HepG2 (cell line): Measurements from ENCODE around the gene QSOX1. TPM values are rescaled to one million over a fixed set of nuclear protein-coding genes. Genes with fewer than 3 reads are reported as not detected.

Source experiments
- ATAC-seq: fragments of 200-7000 bp; cut with Tn5 transposase; 3 replicates; pipeline ENCODE4 v1.9.1; 2020; ENCODE audit warnings: mild to moderate bottlenecking, moderate library complexity
- BruUV-seq: library from RNA; stranded (reverse); fragments of 400-500 nt; replicated peaks from 2 replicates; lab custom pipeline; 2021; lab: Mats Ljungman, UMichigan
- CTCF ChIA-PET: fragments of 300-600 bp; formaldehyde crosslinking; extraction: SDS; loops from one replicate; lab custom pipeline; 2021; ENCODE audit warnings: low total read pairs, inconsistent platforms, low intra/inter-chr PET ratio; lab: Yijun Ruan, JAX
- POLR2A ChIA-PET: fragments of 350-600 bp; sonication (Branson Sonifier 250); formaldehyde crosslinking; loops from one replicate; lab custom pipeline; 2020; ENCODE audit warnings: antibody characterized with exemption, inconsistent platforms; lab: Yijun Ruan, JAX
- DNase-seq: peaks from one replicate; pipeline ENCODE4 v3.0.0-alpha.2; 2015; ENCODE audit warnings: low spot score
- FAIRE-seq: peaks from 3 replicates; lab custom pipeline; 2011; peaks lifted over from hg19 to GRCh38; lab: Jason Lieb, UNC
- H2AFZ ChIP-seq: one replicate; pipeline ENCODE4 v1.6.1; 2011; ENCODE audit warnings: low read length, inconsistent platforms
- H3K27ac ChIP-seq: fragments of 300-600 bp; 3 replicates; pipeline ENCODE4 v1.8.0; 2011; ENCODE audit warnings: mixed run types, mild to moderate bottlenecking, mixed read lengths, low read length, inconsistent platforms; ENCODE audit not compliant: insufficient read depth; ENCODE audit errors: extremely low read length
- H3K27me3 ChIP-seq, 2 experiments: fragments of 200-600 bp in 1 of 2; 2 replicates in 1 of 2; 3 replicates in 1 of 2; pipeline versions ENCODE4 v1.6.0 to v1.8.0; 2011; ENCODE audit warnings: low read length in 2 of 2, mild to moderate bottlenecking in 2 of 2, moderate library complexity in 2 of 2, inconsistent platforms in 1 of 2; ENCODE audit not compliant: insufficient read depth in 2 of 2, control insufficient read depth in 1 of 2
- H3K36me3 ChIP-seq, 2 experiments: fragments of 200-600 bp in 1 of 2; replicated peaks in 1 of 2; 2 replicates in 1 of 2; 3 replicates in 1 of 2; pipeline versions ENCODE4 v1.5.1 to v1.8.0; 2011; ENCODE audit warnings: low read length in 2 of 2, inconsistent platforms in 1 of 2; ENCODE audit not compliant: insufficient read depth in 2 of 2, control insufficient read depth in 1 of 2
- H3K4me1 ChIP-seq: 2 replicates; pipeline ENCODE4 v1.5.1; 2012; ENCODE audit warnings: low read length, inconsistent platforms; ENCODE audit not compliant: insufficient read depth
- H3K4me2 ChIP-seq: 2 replicates; pipeline ENCODE4 v1.6.0; 2011; ENCODE audit warnings: low read depth, low read length, inconsistent platforms
- H3K4me3 ChIP-seq, 3 experiments: fragments of 200-600 bp in 1 of 3; sonication (generic), shearing (Covaris generic) in 1 of 3; replicated peaks in 1 of 3; 2 replicates each; pipeline ENCODE4 v1.5.1; 2011 to 2016; ENCODE audit warnings: low read length in 3 of 3, inconsistent platforms in 2 of 3, low read depth in 2 of 3, mild to moderate bottlenecking in 2 of 3, control low read depth in 1 of 3, mixed read lengths in 1 of 3; ENCODE audit not compliant: insufficient read depth in 1 of 3
- H3K79me2 ChIP-seq: one replicate; pipeline ENCODE4 v1.6.1; 2011; ENCODE audit warnings: low read length, inconsistent platforms; ENCODE audit not compliant: insufficient read depth
- H3K9ac ChIP-seq: 2 replicates; pipeline ENCODE4 v1.6.0; 2011; ENCODE audit warnings: mild to moderate bottlenecking, low read depth, low read length, inconsistent platforms; ENCODE audit not compliant: insufficient read depth
- H3K9me3 ChIP-seq: 2 replicates; pipeline ENCODE4 v1.5.1; 2012; ENCODE audit warnings: mild to moderate bottlenecking, low read length
- H4K20me1 ChIP-seq: 2 replicates; pipeline ENCODE4 v1.6.0; 2011; ENCODE audit warnings: inconsistent platforms, mild to moderate bottlenecking, low read length, moderate library complexity; ENCODE audit not compliant: insufficient read depth
- CC2D1A ChIP-seq: sonication (generic); formaldehyde crosslinking; IDR thresholded peaks from 2 replicates; pipeline ENCODE4 v1.8.1; 2023; ENCODE audit warnings: mild to moderate bottlenecking, missing genetic modification reagents
- DR1 ChIP-seq: sonication (generic); formaldehyde crosslinking; IDR thresholded peaks from 2 replicates; pipeline ENCODE4 v1.8.0; 2021; ENCODE audit warnings: mild to moderate bottlenecking, missing genetic modification reagents, inconsistent platforms
- MTF1 ChIP-seq: sonication (generic); formaldehyde crosslinking; IDR thresholded peaks from 2 replicates; pipeline ENCODE4 v1.5.0; 2020; ENCODE audit warnings: missing genetic modification reagents
- NCOA1 ChIP-seq: sonication (generic); formaldehyde crosslinking; IDR thresholded peaks from 2 replicates; pipeline ENCODE4 v1.9.0; 2021; ENCODE audit warnings: missing genetic modification reagents
- NR2F2 ChIP-seq: IDR thresholded peaks from 2 replicates; pipeline ENCODE4 v1.6.1; 2012; ENCODE audit warnings: low read depth, inconsistent platforms, borderline replicate concordance
- RARG ChIP-seq: sonication (generic); formaldehyde crosslinking; IDR thresholded peaks from 2 replicates; pipeline ENCODE4 v1.4.0; 2020; ENCODE audit warnings: low read depth, mild to moderate bottlenecking, missing genetic modification reagents
- RXRA ChIP-seq: sonication (generic); formaldehyde crosslinking; IDR thresholded peaks from 2 replicates; pipeline ENCODE4 v1.5.1; 2020; ENCODE audit warnings: missing genetic modification reagents
- SALL2 ChIP-seq: sonication (generic); formaldehyde crosslinking; IDR thresholded peaks from 2 replicates; pipeline ENCODE4 v1.8.1; 2023; ENCODE audit warnings: mild to moderate bottlenecking, missing genetic modification reagents, inconsistent platforms
- TBP ChIP-seq: sonication (generic); formaldehyde crosslinking; IDR thresholded peaks from 2 replicates; pipeline ENCODE4 v1.5.0; 2020; ENCODE audit warnings: missing genetic modification reagents
- TIGD3 ChIP-seq: sonication (generic); formaldehyde crosslinking; IDR thresholded peaks from 2 replicates; pipeline ENCODE4 v1.5.1; 2020; ENCODE audit warnings: mild to moderate bottlenecking, missing genetic modification reagents, borderline replicate concordance
- ZNF280D ChIP-seq: sonication (generic); formaldehyde crosslinking; IDR thresholded peaks from 2 replicates; pipeline ENCODE4 v1.5.1; 2020; ENCODE audit warnings: mild to moderate bottlenecking, missing genetic modification reagents
- ZNF501 ChIP-seq: sonication (generic); formaldehyde crosslinking; IDR thresholded peaks from 2 replicates; pipeline ENCODE4 v1.5.1; 2020; ENCODE audit warnings: mild to moderate bottlenecking, moderate library complexity, missing genetic modification reagents
- ZSCAN20 ChIP-seq: sonication (generic); formaldehyde crosslinking; IDR thresholded peaks from 2 replicates; pipeline ENCODE4 v1.4.0; 2020; ENCODE audit warnings: missing genetic modification reagents, mild to moderate bottlenecking, borderline replicate concordance
- WGBS: methylation state at CpG from one replicate; pipeline ENCODE4 v1.1.6; 2017; ENCODE audit warnings: low lambda C conversion rate; 5-methylcytosine and 5-hydroxymethylcytosine counted together
- in situ Hi-C: cut with HindIII; loops from 2 replicates; pipeline ENCODE4 v1.10.0; 2017; ENCODE audit warnings: low pct_unique_long_range_greater_than_20kb; ENCODE audit not compliant: extremely low pct_ligation_motif_present
- intact Hi-C: fragments of 100-400 bp; cut with micrococcal nuclease; formaldehyde crosslinking; loops from one replicate; pipeline ENCODE4 v1.10.0; 2022; ENCODE audit not compliant: unreplicated experiment
- polyA plus RNA-seq, 8 experiments: library from polyadenylated mRNA; depleted of rRNA in 3 of 8; stranded (reverse) in 7 of 8; unstranded in 1 of 8; fragments of >200 nt; fragmentation: Illumina TruSeq in 4 of 8; extraction: Trizol in 4 of 8; gene quantifications; 2 replicates each; pipeline versions ENCODE4 v1.2.1 to v1.2.3, GENCODE V29; 2011 to 2016; ENCODE audit warnings: low read depth in 4 of 8, missing spikeins in 1 of 8, mixed read lengths in 1 of 8; ENCODE audit not compliant: insufficient read depth in 1 of 8
- total RNA-seq, 5 experiments: library from RNA; depleted of rRNA; stranded (reverse); fragments of >200 nt; fragmentation: Illumina TruSeq; extraction: Trizol; gene quantifications; 2 replicates each; pipeline ENCODE4 v1.2.3, GENCODE V29; 2016; ENCODE audit warnings: low read depth in 1 of 5

QSOX1 gene
- total and polyA plus RNA-seq, 2 of the 13 experiments (the other 11 are each of a cell fraction or from before 2014, with no cell fraction given), result 6.8 to 40.2 TPM

GRCh38 chr1:180215856-180216625, 61.4 kb downstream of the QSOX1 start:
- Histone ChIP-seq H4K20me1 (no peaks in the 10 kb centered on the region), H3K4me3 (no peak overlapping the region), H3K27me3 (peaks cover 3 to 43% of the 10 kb centered on the region in 2 experiments; a peak in 4 of 5 replicates), H2AFZ (no peak overlapping the region), H3K36me3 (no peaks in the 10 kb centered on the region), H3K79me2 (no peaks in the 10 kb centered on the region), H3K9me3 (no peaks in the 10 kb centered on the region), H3K4me1 (no peaks in the 10 kb centered on the region), H3K4me2 (no peak overlapping the region), H3K9ac (no peak overlapping the region), H3K27ac (no peak overlapping the region)
- no TSS peak for BruUV-seq
- CTCF ChIA-PET, result no interaction called here
- no peak for DNase-seq
- in situ Hi-C loops, result no loop called here
- FAIRE-seq, result no peak
- intact Hi-C loops, result no loop called here
- POLR2A ChIA-PET, result no interaction called here
- 48% methylated on average over 15 of the region's 22 CpGs for WGBS
- TF ChIP-seq TIGD3 (CRISPR knock-in tag) (no peak), MTF1 (CRISPR knock-in tag) (no peak), RXRA (CRISPR knock-in tag) (no peak), TBP (CRISPR knock-in tag) (no peak), NCOA1 (CRISPR knock-in tag) (no peak), CC2D1A (CRISPR knock-in tag) (no peak)
- ATAC-seq, result no peak; the same call in 2 of the 3 replicates

- in situ Hi-C loops (no loop called here), intact Hi-C loops (no loop called here)
- H3K79me2 ChIP-seq, result no peaks in the 10 kb centered on the region
- H3K9me3 ChIP-seq, result no peaks in the 10 kb centered on the region
- POLR2A ChIA-PET, result no interaction called here
- H4K20me1 ChIP-seq, result no peaks in the 10 kb centered on the region
- TF ChIP-seq ZNF501 (CRISPR knock-in tag) (no peak), ZNF280D (no peak), ZSCAN20 (CRISPR knock-in tag) (no peak), DR1 (no peak), SALL2 (CRISPR knock-in tag) (no peak), NR2F2 (no peak), RARG (CRISPR knock-in tag) (no peak)
- DNase-seq, result no peak
- no peak overlapping the region for H2AFZ ChIP-seq
- no TSS peak for BruUV-seq
- FAIRE-seq, result no peak
- 57% methylated on average over 2 of the region's 7 CpGs for WGBS
- CTCF ChIA-PET, result no interaction called here
- H3K9ac ChIP-seq, result no peak overlapping the region
- H3K4me2 ChIP-seq, result no peak overlapping the region
- H3K36me3 ChIP-seq, result no peaks in the 10 kb centered on the region
- H3K4me3 ChIP-seq, result no peak overlapping the region
- ATAC-seq, result no peak
- H3K4me1 ChIP-seq, result no peaks in the 10 kb centered on the region
- no peak overlapping the region for H3K27ac ChIP-seq
- H3K27me3 ChIP-seq, result peaks cover 7 to 50% of the 10 kb centered on the region in 2 experiments; a peak in 4 of 5 replicates
These were observed 62.3 kb downstream of the QSOX1 start for GRCh38 chr1:180217006-180217405.
